ENCODE data around the gene CNPY4.

Gene CNPY4

DNA sequence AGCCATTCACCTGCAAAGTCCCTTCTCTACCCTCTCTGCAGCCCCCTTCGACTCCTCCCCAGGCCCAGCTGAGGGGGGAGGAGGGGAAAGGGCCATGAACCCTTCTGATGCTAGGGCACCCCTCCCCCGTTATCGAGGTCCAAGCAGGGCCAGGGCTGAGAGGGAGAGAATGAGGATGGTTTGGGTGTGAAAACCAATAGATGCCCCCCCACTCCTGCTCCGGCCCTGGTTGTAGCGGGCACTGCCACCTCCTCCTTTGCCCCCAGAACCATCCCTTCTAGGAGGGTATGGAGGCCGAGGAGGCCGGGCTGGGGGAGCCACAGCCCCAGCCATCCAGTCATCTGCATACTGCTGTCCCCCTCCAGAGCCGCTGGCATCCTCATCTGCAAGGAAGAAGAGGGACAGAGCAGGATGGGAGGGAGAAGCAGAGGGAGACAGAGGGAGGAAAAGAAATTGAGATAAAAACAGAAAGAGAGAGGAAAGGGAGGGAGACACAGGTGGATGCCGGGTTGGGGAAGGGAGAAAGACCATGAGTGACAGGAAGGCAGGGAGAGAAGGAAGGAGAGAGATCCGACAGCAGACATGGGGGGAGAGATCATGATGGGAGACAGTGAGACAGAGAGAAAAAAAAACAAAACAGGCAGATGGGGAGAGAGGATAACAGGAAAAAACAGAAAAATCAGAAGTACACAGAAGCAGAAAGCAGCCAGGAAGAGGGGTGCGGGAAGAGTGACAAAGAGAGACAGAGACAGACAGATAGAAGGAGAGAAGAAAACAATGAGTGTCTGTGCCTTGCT lies 50.9 kb downstream of the CNPY4 start:
- no peak for DNase-seq

DNA sequence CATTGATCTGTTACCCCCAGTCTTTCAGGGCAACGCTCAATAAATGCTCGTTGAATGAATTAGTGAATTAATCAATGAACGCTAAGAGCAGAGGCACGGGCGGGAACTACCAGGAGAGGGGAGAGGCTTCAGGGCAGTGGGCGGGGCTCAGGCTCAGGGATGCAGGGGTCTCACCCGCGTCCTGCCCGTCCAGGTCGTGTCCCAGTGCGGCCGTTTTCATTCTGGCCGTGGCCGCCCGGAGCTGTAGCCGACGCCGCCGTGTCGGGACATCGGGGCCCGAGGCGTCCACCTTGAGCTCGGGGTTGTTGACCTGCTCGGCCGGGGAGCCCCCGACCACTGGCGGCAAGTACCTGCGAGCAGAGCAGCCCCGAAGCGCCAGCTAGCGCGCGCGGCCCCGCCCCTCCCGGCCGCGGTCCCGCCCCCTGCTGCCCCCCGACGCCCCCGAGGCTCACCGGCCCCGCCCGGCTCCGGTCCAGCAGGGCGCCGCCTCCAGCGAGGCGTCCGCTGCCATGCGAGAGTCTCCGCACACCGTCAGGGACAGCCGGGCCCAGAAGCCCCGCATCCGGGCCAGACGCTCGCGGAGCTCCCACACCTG lies 51.8 kb downstream of the CNPY4 start:
- peak; percentile 40 for DNase-seq

DNA sequence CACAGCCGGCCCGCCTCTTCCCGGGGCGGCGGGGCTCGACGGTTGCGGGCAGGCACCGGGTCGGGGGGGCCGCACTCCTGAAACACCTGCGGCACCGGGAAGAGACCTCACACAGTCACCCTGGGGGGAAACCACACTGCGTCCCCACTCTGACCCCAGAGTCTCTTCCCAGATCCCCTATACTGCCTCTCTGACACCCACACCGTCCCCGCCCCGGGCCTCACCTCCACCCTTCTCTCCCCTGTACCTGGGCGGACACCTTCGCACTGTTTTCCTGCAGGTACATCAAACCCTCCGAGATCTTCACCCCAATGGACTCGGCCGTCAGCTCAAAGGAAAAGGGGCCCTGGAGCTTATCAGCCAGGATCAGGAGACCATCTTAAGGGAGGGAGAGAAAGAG lies 52.4 kb downstream of the CNPY4 start:
- DNase-seq, result no peak

DNA sequence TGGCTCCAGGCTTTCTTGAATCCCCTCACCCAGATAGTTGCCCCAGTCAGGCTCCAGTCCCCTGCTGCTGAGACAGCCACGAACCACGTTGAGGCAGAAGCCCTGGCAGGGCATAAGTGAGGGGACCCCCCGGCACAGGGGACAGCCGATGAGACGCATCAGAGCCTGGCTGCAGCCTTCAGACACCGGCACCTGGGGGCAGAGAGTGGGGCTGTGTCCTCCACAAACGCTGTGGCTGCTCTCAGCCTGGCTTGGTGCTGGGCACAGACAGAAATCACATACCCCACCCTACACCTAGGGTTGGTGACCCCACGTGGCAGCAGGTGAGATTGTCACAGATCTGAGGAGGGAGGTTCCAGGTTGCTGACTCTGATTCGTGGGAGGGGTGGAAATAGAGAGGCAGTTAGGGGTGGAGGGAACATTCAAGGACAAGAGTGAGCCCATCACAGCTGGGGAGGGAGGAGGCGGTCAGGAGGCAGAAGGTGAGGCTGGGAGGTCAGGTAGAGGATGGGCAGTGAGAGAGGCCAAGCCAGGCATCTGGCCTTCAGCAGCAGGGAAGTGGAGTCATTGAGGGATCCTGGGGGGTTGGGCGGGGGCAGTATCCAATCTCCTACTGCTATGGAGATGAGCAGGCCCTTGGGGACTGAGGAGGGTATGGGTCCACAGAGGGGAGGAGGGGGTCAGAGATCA lies 54.5 kb downstream of the CNPY4 start:
- DNase-seq, result no peak

DNA sequence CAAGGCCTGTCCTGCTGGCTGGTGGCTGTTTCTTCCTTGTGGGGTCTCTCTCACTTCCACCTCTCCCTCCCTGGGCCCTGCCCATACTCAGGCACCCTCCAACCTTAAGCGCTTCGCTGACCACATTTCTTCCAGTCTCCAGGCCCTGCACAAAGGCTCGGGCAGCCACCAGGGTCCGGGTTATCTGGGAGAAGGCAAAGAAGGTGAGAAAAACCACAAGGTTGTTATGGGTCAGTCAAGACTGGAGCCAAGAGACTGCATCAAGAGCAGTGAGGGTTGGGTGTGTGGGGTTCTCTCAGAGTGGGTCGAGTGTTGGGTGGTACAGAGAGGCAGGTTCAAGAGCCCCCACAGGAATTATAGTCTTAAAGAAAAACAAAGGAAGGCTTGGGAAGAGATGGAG lies 55.1 kb downstream of the CNPY4 start:
- DNase-seq, result no peak

All from NCI-H146 (cell line).